Upper lobe of left lung (tissue), 6 donors: ENCODE results near the gene SFR1. TPM values are rescaled to one million over a fixed set of nuclear protein-coding genes. Genes with fewer than 3 reads are reported as not detected.
A peak's percentile ranks its signal among the peaks of the same experiment; 100 is the strongest.

Source experiments
- ATAC-seq, 2 donors: fragments of 200-7000 bp; cut with Tn5 transposase; one replicate each; pipeline ENCODE4 v1.9.1; 2022; ENCODE audit warnings: mild to moderate bottlenecking in 2 of 2, moderate library complexity in 2 of 2; ENCODE audit not compliant: low FRiP score in 2 of 2
- DNase-seq, 2 donors: peaks; one replicate each; pipeline ENCODE4 v3.0.0-alpha.2; 2019 to 2020
- H3K27ac ChIP-seq, 4 donors: fragments of 200-600 bp; sonication (generic); one replicate each; pipeline ENCODE4 v1.5.1; 2016 to 2019
- H3K27me3 ChIP-seq, 4 donors: fragments of 200-600 bp; sonication (generic); one replicate each; pipeline ENCODE4 v1.5.1; 2017 to 2019
- H3K36me3 ChIP-seq, 4 donors: fragments of 200-600 bp; sonication (generic); one replicate each; pipeline ENCODE4 v1.5.1; 2016 to 2019
- H3K4me1 ChIP-seq, 4 donors: fragments of 200-600 bp; sonication (generic); one replicate each; pipeline ENCODE4 v1.5.1; 2018 to 2019
- H3K4me3 ChIP-seq, 4 donors: fragments of 200-600 bp; sonication (generic); one replicate each; pipeline ENCODE4 v1.5.1; 2017 to 2019; ENCODE audit warnings: mild to moderate bottlenecking in 2 of 4, moderate library complexity in 1 of 4
- H3K9me3 ChIP-seq, 4 donors: fragments of 200-600 bp; sonication (generic); one replicate each; pipeline ENCODE4 v1.5.1; 2018 to 2019
- EP300 ChIP-seq, 4 donors: sonication (generic); formaldehyde crosslinking; IDR thresholded peaks; one replicate each; pipeline ENCODE4 v1.5.1; 2017; ENCODE audit warnings: antibody characterized with exemption in 4 of 4, control low read depth in 2 of 4
- POLR2A ChIP-seq, 4 donors: fragments of 450-650 bp; IDR thresholded peaks; one replicate each; pipeline ENCODE4 v1.5.1; 2016 to 2017; ENCODE audit warnings: antibody characterized with exemption in 4 of 4, mild to moderate bottlenecking in 2 of 4
- POLR2AphosphoS5 ChIP-seq, 2 donors: sonication (generic); formaldehyde crosslinking; IDR thresholded peaks; one replicate each; pipeline ENCODE4 v1.5.1; 2017; ENCODE audit warnings: antibody characterized with exemption in 2 of 2
- WGBS, 2 donors: methylation state at CpG; one replicate each; pipeline ENCODE4 v1.1.5; 2017 to 2018; 5-methylcytosine and 5-hydroxymethylcytosine counted together
- total RNA-seq, 6 donors: library from RNA; depleted of rRNA in 4 of 6; stranded (reverse); fragments of >200 nt in 4 of 6; gene quantifications; one replicate each; pipeline versions ENCODE4 v1.1.0 to v1.2.1, GENCODE V29; 2016 to 2021
- TF ChIP-seq, protein P1 (sequence below), 6 experiments: fragments of 450-650 bp in 4 of 6; fragments of 200-600 bp in 2 of 6; sonication (generic) in 2 of 6; IDR thresholded peaks; one replicate each; pipeline ENCODE4 v1.5.1; 2016 to 2019; ENCODE audit warnings: antibody characterized with exemption in 6 of 6
- donor health status: DM: no; HTN: no; CAD: no; lungs with moderate emphysema.
- donor health status: DM: no; HTN: yes; CAD: no; lungs with severe emphysema.

The SFR1 gene
- total RNA-seq, 6 donors from 2014 or later, result 3.1 to 11.9 (median 7.3) TPM

DNA sequence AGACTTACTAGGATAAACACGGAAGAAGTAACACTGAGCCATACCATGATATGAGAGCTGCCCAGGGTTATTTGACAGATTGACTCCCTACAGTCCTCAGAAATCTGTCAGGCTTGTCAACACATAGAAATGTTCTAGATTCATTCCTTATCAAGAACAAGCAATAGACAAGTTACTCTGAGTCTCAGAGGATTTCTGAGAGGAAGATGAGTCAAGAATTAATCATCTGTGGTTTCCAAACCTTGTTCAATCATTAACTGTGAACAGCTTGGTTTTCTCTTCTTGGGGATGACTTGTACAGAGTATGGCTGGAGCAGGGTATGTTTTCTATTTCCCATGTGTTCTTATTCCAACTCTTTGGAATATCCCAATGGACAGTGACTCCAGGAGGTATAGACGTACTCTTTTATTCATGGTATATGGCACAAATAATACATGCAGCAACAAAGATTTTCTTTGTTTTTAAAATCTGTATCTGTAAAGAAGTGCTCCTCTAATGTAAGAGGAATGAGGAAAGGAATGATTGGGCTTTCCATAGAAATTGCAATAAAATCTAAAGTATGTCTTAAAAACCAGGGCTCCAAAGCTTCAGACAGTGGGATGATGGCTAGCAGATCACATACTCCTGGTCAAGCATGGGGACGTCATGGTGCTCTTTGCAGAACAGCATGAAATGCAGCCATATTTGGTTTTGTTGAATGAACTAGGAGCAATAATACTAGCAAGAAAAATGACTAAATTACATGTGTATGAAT is 11.9 kb upstream of the SFR1 start:
- TF ChIP-seq, protein P1, sequence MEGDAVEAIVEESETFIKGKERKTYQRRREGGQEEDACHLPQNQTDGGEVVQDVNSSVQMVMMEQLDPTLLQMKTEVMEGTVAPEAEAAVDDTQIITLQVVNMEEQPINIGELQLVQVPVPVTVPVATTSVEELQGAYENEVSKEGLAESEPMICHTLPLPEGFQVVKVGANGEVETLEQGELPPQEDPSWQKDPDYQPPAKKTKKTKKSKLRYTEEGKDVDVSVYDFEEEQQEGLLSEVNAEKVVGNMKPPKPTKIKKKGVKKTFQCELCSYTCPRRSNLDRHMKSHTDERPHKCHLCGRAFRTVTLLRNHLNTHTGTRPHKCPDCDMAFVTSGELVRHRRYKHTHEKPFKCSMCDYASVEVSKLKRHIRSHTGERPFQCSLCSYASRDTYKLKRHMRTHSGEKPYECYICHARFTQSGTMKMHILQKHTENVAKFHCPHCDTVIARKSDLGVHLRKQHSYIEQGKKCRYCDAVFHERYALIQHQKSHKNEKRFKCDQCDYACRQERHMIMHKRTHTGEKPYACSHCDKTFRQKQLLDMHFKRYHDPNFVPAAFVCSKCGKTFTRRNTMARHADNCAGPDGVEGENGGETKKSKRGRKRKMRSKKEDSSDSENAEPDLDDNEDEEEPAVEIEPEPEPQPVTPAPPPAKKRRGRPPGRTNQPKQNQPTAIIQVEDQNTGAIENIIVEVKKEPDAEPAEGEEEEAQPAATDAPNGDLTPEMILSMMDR (IDR thresholded peaks at IDR 0.05), result no peak
- no peak for TF ChIP-seq POLR2A (IDR thresholded peaks at IDR 0.05)
- no peak for TF ChIP-seq POLR2AphosphoS5 (IDR thresholded peaks at IDR 0.05)
- TF ChIP-seq EP300 (IDR thresholded peaks at IDR 0.05), result no peak
- no peak overlapping the region for H3K4me3 ChIP-seq
- H3K4me1 ChIP-seq, result peaks cover 0 to 6% (median 3%) of the 10 kb centered on the region in 4 donors
- no peaks in the 10 kb centered on the region for H3K36me3 ChIP-seq
- no peaks in the 10 kb centered on the region for H3K27me3 ChIP-seq
- H3K27ac ChIP-seq, result no peak overlapping the region
- ATAC-seq (no peak), DNase-seq (no peak)
- no peaks in the 10 kb centered on the region for H3K9me3 ChIP-seq
- 77 to 82% methylated on average over 3 of the region's 3 CpGs for WGBS, 2 donors

DNA sequence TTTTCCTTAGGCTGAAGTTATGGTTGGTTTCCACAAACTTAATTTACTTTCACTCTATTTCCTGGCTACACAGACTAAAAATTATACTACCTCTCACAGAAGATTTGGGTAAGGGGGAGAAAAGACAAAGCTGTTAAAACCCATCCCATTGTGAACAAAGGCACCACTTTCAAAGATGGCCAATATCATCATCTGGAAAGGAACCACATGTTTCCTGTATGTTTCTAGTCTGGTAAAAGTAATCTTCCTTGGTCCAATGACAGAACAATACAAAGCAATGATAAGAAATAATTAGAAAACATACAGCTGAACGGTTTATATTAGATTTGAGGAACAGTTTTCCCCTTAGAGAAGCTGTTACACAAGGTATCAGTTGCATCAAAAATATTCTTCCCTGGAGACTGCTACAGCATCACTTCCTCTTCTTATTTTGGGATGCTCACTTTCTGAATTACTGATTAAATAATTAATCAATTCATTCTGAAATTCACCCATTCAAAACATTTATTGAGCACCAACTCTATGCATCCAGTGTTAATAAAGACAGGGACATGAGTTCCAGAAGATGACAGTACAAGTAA is 8.5 kb upstream of the SFR1 start:
- no peak overlapping the region for H3K4me3 ChIP-seq
- WGBS, 2 donors, result 46 to 50% methylated on average over 1 of the region's 1 CpG
- TF ChIP-seq, protein P1 (IDR thresholded peaks at IDR 0.05), result no peak
- TF ChIP-seq POLR2AphosphoS5 (IDR thresholded peaks at IDR 0.05) (no peak), EP300 (IDR thresholded peaks at IDR 0.05) (no peak), POLR2A (IDR thresholded peaks at IDR 0.05) (no peak)
- DNase-seq (no peak), ATAC-seq (no peak)
- H3K27me3 ChIP-seq, result no peaks in the 10 kb centered on the region
- H3K27ac ChIP-seq, result no peak overlapping the region
- H3K36me3 ChIP-seq, result no peaks in the 10 kb centered on the region
- H3K4me1 ChIP-seq, result peaks cover 0 to 6% (median 3%) of the 10 kb centered on the region in 4 donors
- no peaks in the 10 kb centered on the region for H3K9me3 ChIP-seq

DNA sequence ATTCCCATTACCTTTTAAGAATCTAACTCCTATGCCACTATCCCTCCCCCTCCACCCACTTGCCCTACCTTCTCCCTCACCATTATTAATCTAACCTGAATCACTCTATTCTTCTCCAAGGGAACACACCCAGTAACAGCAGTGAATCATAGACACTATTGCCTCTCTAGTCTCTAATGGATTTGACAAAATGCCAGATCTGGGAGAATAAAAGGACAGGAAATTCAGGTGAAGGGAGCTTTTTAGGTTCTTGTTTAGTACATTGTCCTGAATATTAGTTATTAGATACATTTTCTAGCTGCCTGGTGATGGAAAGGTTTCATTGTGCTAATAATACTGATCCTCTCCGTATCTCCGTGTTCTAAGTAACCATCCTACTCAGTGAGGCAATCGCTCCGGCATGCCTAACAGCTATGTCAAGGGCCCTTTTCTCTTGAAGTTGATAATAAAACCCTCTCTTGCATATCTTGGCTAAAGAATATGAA is 4.1 kb upstream of the SFR1 start:
- ATAC-seq, result no peak
- no peaks in the 10 kb centered on the region for H3K27me3 ChIP-seq
- WGBS, 2 donors, result 71 to 80% methylated on average over 4 of the region's 4 CpGs
- H3K4me1 ChIP-seq, result peaks cover 9 to 19% (median 13%) of the 10 kb centered on the region in 4 donors
- H3K27ac ChIP-seq, result peak overlapping the region in 2 of 4 donors; percentile 51 to 59
- no peak overlapping the region for H3K4me3 ChIP-seq
- no peaks in the 10 kb centered on the region for H3K9me3 ChIP-seq
- TF ChIP-seq, protein P1 (IDR thresholded peaks at IDR 0.05), result no peak
- TF ChIP-seq EP300 (IDR thresholded peaks at IDR 0.05) (peak in 1 of 4 donors; percentile 38), POLR2AphosphoS5 (IDR thresholded peaks at IDR 0.05) (peak in 1 of 2 donors; percentile 22), POLR2A (IDR thresholded peaks at IDR 0.05) (no peak)
- DNase-seq, result peak in 1 of 2 donors; percentile 61
- H3K36me3 ChIP-seq, result no peaks in the 10 kb centered on the region

GRCh38 chr10:104119996-104120395 is 2.0 kb upstream of the SFR1 start:
- DNase-seq (no peak), ATAC-seq (no peak)
- H3K4me3 ChIP-seq, result no peak overlapping the region
- peaks cover 0 to under 1% (median 0%) of the 10 kb centered on the region in 4 donors for H3K36me3 ChIP-seq
- peak overlapping the region; percentile 95 to 99 (median 98) for H3K27ac ChIP-seq
- peaks cover 9 to 22% (median 15%) of the 10 kb centered on the region in 4 donors for H3K4me1 ChIP-seq
- 77 to 83% methylated on average over 3 of the region's 3 CpGs for WGBS, 2 donors
- TF ChIP-seq POLR2AphosphoS5 (IDR thresholded peaks at IDR 0.05) (no peak), EP300 (IDR thresholded peaks at IDR 0.05) (no peak), POLR2A (IDR thresholded peaks at IDR 0.05) (no peak)
- TF ChIP-seq, protein P1 (IDR thresholded peaks at IDR 0.05), result no peak
- H3K9me3 ChIP-seq, result no peaks in the 10 kb centered on the region
- no peaks in the 10 kb centered on the region for H3K27me3 ChIP-seq
